SK-N-MC (cell line): ENCODE data around the gene C15orf61.

Experiments
- DNase-seq: peaks from one replicate; pipeline ENCODE4 v3.0.0-alpha.2; 2011; ENCODE audit warnings: low read depth, low spot score
- H3K27ac ChIP-seq: fragments of 200-600 bp; sonication (generic); 2 replicates; pipeline ENCODE4 v1.5.1; 2016; ENCODE audit warnings: mixed run types
- H3K36me3 ChIP-seq: fragments of 200-600 bp; sonication (generic); 2 replicates; pipeline ENCODE4 v1.6.1; 2017; ENCODE audit warnings: antibody characterized with exemption, low read length, mixed read lengths; ENCODE audit not compliant: insufficient read depth
- H3K4me3 ChIP-seq: fragments of 200-600 bp; sonication (generic); 2 replicates; pipeline ENCODE4 v1.5.1; 2016
- H3K9ac ChIP-seq: fragments of 200-600 bp; sonication (generic); 2 replicates; pipeline ENCODE4 v1.8.0; 2017; ENCODE audit warnings: mixed run types, mixed read lengths; ENCODE audit not compliant: insufficient read length
- H3K9me3 ChIP-seq: fragments of 200-600 bp; sonication (generic); 2 replicates; pipeline ENCODE4 v1.6.1; 2017; ENCODE audit warnings: low read depth, mild to moderate bottlenecking, antibody characterized with exemption, low read length, moderate library complexity, mixed read lengths
- EZH2 ChIP-seq: fragments of 200-600 bp; sonication (generic); IDR thresholded peaks from one replicate; pipeline ENCODE4 v1.6.1; 2017; ENCODE audit warnings: antibody characterized with exemption
- FOXP2 ChIP-seq: optimal IDR thresholded peaks from 2 replicates; pipeline ENCODE3; 2011; ENCODE audit warnings: mild to moderate bottlenecking, moderate library complexity; ENCODE audit not compliant: insufficient read depth; ENCODE audit errors: extremely low read length, control extremely low read depth
- POLR2AphosphoS5 ChIP-seq: IDR thresholded peaks from 2 replicates; pipeline ENCODE4 v1.6.1; 2012; ENCODE audit warnings: mild to moderate bottlenecking, low read depth, low read length, borderline replicate concordance

C15orf61 gene

DNA sequence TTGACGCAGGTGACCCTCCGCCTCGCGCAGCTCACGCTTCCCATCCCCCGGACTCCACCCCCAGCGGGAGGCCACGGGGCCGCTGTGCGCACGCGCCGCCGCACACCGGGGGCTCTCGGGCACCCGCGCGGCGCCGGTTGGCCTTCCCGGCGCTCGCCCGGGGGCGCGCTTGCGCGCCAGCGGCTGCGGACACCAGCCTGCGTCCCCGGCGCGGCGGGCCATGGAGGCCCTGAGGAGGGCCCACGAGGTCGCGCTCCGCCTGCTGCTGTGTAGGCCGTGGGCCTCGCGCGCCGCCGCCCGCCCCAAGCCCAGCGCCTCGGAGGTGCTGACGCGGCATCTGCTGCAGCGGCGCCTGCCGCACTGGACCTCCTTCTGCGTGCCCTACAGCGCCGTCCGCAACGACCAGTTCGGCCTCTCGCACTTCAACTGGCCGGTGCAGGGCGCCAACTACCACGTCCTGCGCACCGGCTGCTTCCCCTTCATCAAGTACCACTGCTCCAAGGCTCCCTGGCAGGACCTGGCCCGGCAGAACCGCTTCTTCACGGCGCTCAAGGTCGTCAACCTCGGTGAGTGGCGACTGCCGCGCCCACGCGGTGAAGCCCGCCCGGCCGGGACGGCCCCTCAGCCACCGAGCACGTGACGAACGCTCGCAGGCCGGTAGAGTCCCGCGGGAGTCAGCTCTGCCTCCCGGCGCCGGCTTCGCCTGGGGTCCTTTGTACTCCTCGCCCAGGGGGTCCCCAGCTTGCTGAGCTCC is at the start of gene C15orf61:
Gene C15orf61, plus strand, starts transcription at position 103 of the 754 bp plus-strand sequence. Its CDS starts 118 bp downstream, at position 221.
- H3K4me3 ChIP-seq: peak within 1 kb of the TSS; percentile 94
- no peak for TF ChIP-seq EZH2
- TF ChIP-seq POLR2AphosphoS5: peak; percentile 42; the same call in 1 of the 2 replicates
- H3K27ac ChIP-seq: peak within 1 kb of the TSS; percentile 80
- no peaks in the 10 kb centered on the region for H3K36me3 ChIP-seq
- H3K9ac ChIP-seq: peak within 1 kb of the TSS; percentile 91
- H3K9me3 ChIP-seq: no peaks in the 10 kb centered on the region; the same call in 1 of the 2 replicates
- DNase-seq: no peak

DNA sequence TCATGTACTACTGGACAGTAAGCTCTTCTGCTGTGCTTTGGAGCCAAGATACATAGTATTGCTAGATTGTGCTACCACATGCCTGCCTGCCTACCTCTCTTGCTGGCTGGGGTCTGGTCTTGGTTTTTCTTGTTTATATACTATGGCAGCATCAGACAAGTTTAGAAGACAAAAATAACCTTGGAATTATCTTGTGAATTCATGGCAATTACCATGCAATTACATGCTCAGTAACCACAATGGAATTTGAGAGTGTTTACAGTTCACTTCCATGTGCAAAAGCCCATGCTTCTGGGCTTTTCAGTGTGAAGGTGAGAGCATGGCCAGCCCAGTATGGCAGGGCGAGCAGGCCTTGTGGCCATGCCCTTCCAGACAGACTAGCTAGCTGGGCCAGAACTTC is 48.0 kb upstream of the C15orf61 start:
- TF ChIP-seq POLR2AphosphoS5 (no peak), EZH2 (no peak), FOXP2 (no peak)
- Histone ChIP-seq H3K9ac (no peak overlapping the region), H3K4me3 (no peak overlapping the region)

DNA sequence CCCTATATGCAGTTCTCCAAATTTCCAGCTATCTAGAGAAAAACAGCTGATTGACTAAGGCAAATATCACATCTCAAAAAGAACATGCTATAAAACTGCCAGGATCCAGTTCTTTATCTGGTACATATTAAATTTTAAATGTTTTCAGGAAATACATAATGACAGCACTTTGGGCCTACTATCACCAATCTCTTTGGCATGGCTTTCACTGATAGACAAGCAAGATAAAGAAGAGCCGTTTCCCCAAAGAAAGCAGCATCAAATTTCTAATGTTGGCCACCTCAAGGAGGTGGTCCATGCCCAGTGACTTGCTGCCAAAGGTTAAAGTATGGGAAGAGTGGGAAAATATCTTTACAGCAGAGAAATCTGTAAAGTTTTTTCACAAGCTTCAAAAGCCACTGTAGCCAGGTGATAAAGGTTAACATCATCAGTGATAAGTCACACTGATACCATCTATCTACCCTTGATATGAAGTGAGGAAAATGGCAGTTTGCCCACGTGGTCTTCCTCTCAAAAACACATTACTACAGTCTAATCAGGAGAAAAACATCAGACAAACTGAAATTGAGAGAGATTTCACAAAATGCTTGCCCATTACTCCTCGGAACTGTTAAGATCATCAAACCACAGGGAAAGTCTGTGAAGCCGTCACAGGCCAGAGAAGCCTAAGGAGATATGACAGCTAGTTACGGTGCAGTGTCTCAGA is 46.4 kb upstream of the C15orf61 start:
- no peak for TF ChIP-seq EZH2
- TF ChIP-seq POLR2AphosphoS5: no peak
- TF ChIP-seq FOXP2: no peak
- no peaks in the 10 kb centered on the region for H3K9me3 ChIP-seq
- no peak for DNase-seq
- H3K4me3 ChIP-seq: no peak overlapping the region
- no peak overlapping the region for H3K9ac ChIP-seq
- H3K27ac ChIP-seq: no peak overlapping the region
- H3K36me3 ChIP-seq: no peaks in the 10 kb centered on the region

More for the DNA sequence above, 48.0 kb upstream of the C15orf61 start:
- H3K36me3 ChIP-seq: no peaks in the 10 kb centered on the region
- H3K27ac ChIP-seq: no peak overlapping the region
- H3K9me3 ChIP-seq: no peaks in the 10 kb centered on the region
- no peak for DNase-seq

DNA sequence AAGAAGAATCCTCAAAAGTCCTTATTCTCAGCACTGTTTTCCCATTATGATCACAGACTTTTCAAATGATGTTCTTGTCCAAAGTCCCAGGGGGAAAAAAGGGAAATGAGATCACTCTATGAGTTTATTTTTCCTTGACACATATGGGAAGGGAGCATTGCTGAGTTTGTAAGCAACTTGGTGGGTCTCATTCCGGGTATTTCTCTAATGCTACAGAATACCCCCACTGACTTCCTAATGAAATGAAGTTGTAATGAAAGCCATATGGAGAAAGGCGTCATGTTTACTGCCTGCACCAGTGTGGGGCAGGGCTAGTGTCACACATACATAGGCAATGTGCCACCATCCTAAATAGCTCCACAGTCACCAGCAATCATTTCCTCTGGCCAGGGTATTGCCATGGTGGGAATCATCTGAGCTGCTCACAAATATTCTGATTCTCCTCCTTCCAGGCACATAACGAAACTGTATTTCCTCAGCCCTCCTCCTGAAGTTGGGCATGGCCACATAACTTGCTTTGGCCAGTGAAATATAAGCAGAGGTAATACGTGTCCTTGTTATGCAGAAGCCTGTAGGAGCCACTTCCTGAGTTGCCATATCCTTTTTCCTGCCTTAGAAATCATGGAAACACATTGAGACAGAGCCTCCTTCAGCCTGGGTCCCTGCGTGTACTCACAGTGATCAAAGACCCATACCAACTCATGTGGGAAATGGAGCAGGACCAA is 41.0 kb upstream of the C15orf61 start:
- peak overlapping the region; percentile 90 for H3K27ac ChIP-seq
- H3K9me3 ChIP-seq: no peaks in the 10 kb centered on the region; the same call in 1 of the 2 replicates
- peak; percentile 89 for DNase-seq
- TF ChIP-seq FOXP2 (peak; percentile 98), POLR2AphosphoS5 (no peak)
- H3K9ac ChIP-seq: peak overlapping the region; percentile 44
- H3K4me3 ChIP-seq: peak overlapping the region; percentile 64
- H3K36me3 ChIP-seq: no peaks in the 10 kb centered on the region

DNA sequence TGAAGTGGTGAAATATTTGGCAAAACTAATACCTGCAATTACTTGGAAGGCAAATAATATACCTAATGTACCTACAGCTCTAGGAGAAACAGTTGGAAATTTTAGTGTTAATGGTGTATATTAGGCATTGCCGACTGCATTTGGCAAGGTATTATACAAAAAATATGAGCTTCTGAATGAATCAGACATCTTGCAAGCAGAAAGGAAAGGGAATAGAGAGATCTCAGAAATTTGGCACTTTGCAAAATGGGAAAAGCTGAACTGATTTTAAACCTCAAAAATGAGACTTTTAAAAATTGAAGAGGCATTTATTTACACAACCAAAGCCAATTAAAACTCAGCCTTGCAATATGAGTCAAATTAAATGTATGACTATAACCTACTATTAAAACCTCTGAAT is 40.2 kb upstream of the C15orf61 start:
- Histone ChIP-seq H3K4me3 (no peak overlapping the region), H3K9ac (no peak overlapping the region), H3K36me3 (no peaks in the 10 kb centered on the region), H3K9me3 (no peaks in the 10 kb centered on the region; the same call in 1 of the 2 replicates), H3K27ac (peak overlapping the region; percentile 90)
- no peak for DNase-seq
- TF ChIP-seq EZH2 (no peak), FOXP2 (no peak), POLR2AphosphoS5 (no peak)

DNA sequence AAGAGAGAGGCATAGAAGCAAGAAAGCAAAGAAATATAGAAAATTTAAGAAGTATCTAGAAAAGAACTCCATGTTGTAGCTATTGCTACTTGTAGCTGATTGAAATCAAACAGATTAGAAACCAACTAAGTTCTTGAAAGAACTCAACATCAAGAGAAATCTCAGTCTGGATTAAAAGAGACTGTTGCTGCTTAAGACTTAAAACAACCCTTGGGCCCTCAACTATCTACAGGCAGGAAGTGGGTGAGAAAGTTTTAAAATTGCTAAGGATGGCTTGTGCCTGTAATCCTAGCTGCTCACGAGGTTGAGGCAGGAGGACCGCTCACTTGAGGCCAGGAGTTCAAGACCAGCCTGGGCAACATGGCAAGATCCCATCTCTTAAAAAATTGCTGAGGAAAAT is 39.3 kb upstream of the C15orf61 start:
- Histone ChIP-seq H3K9ac (no peak overlapping the region), H3K27ac (no peak overlapping the region), H3K36me3 (no peaks in the 10 kb centered on the region), H3K4me3 (no peak overlapping the region), H3K9me3 (no peaks in the 10 kb centered on the region; the same call in 1 of the 2 replicates)
- no peak for DNase-seq
- TF ChIP-seq FOXP2: no peak
- no peak for TF ChIP-seq POLR2AphosphoS5
- no peak for TF ChIP-seq EZH2

DNA sequence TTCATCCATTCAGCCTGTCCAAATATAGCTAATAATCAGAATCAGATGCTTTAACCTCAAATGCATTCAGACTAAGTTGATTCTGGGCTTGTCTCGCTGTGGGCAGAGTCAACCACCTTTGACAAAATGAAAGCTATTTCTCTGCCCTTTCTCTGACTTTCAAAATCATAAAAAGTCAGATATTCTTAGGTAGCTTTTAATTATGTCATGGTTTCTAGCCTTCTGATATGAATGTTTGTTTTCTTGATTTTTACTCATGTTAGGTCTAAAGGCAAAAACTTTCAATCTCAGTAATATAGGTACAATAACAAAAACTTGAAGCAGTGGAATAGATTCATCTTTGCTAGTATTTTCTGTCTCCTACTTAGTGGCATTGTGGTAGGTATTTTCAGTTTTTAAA is 25.3 kb upstream of the C15orf61 start:
- no peak overlapping the region for H3K9ac ChIP-seq
- DNase-seq: no peak
- H3K27ac ChIP-seq: no peak overlapping the region
- no peaks in the 10 kb centered on the region for H3K36me3 ChIP-seq
- TF ChIP-seq POLR2AphosphoS5: no peak
- TF ChIP-seq EZH2: no peak
- TF ChIP-seq FOXP2: no peak
- H3K9me3 ChIP-seq: no peaks in the 10 kb centered on the region
- no peak overlapping the region for H3K4me3 ChIP-seq
